A549 (cell line): ENCODE data around the gene SH3RF3.

ENCODE experiments used
- ATOH8 ChIP-seq: fragments of 250-450 bp; sonication (Bioruptor Pico); IDR thresholded peaks from 2 replicates; pipeline ENCODE4 v1.5.0; 2020; ENCODE audit warnings: low read depth, mild to moderate bottlenecking, moderate library complexity
- CBX2 ChIP-seq: fragments of 200-600 bp; sonication (generic); IDR thresholded peaks from 2 replicates; pipeline ENCODE4 v1.6.1; 2016; ENCODE audit warnings: low read depth, mild to moderate bottlenecking, borderline replicate concordance
- CEBPB ChIP-seq, 2 experiments: fragments of >200 bp in 1 of 2; sonication (Bioruptor Twin) in 1 of 2; formaldehyde crosslinking in 1 of 2; IDR thresholded peaks; 2 replicates each; pipeline ENCODE4 v1.6.1; 2012 to 2016
- CTCF ChIP-seq: fragments of >200 bp; sonication (Bioruptor Twin); formaldehyde crosslinking; IDR thresholded peaks from 3 replicates; pipeline ENCODE4 v1.5.1; 2016
- GATA3 ChIP-seq: IDR thresholded peaks from 2 replicates; pipeline ENCODE4 v1.6.1; 2012; ENCODE audit warnings: borderline replicate concordance
- POLR2A ChIP-seq: IDR thresholded peaks from 2 replicates; pipeline ENCODE4 v1.6.1; 2012; ENCODE audit warnings: mild to moderate bottlenecking, low read length
- RAD21 ChIP-seq, 2 experiments: fragments of >200 bp in 1 of 2; sonication (Bioruptor Twin) in 1 of 2; formaldehyde crosslinking in 1 of 2; IDR thresholded peaks in 1 of 2; conservative IDR thresholded peaks in 1 of 2; 2 replicates in 1 of 2; 3 replicates in 1 of 2; pipeline ENCODE4 v1.6.1; 2012 to 2018; ENCODE audit warnings: inconsistent platforms in 1 of 2
- TF ChIP-seq, protein P1 (sequence below): fragments of 250-450 bp; sonication (Bioruptor Pico); IDR thresholded peaks from 2 replicates; pipeline ENCODE4 v1.5.0; 2021; ENCODE audit warnings: mild to moderate bottlenecking, moderate library complexity, borderline replicate concordance

- TF ChIP-seq CBX2, result no peak
- TF ChIP-seq CTCF, result no peak
- no peak for TF ChIP-seq GATA3
- TF ChIP-seq, protein P1, sequence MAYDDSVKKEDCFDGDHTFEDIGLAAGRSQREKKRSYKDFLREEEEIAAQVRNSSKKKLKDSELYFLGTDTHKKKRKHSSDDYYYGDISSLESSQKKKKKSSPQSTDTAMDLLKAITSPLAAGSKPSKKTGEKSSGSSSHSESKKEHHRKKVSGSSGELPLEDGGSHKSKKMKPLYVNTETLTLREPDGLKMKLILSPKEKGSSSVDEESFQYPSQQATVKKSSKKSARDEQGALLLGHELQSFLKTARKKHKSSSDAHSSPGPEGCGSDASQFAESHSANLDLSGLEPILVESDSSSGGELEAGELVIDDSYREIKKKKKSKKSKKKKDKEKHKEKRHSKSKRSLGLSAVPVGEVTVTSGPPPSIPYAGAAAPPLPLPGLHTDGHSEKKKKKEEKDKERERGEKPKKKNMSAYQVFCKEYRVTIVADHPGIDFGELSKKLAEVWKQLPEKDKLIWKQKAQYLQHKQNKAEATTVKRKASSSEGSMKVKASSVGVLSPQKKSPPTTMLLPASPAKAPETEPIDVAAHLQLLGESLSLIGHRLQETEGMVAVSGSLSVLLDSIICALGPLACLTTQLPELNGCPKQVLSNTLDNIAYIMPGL (CRISPR knock-in tag), result no peak
- TF ChIP-seq POLR2A, result no peak
- TF ChIP-seq ATOH8 (CRISPR knock-in tag), result no peak
- no peak for TF ChIP-seq CEBPB (IDR thresholded peaks at IDR 0.05)
- TF ChIP-seq RAD21 (conservative IDR thresholded peaks at IDR 0.05 in 1 of 2, IDR thresholded peaks at IDR 0.05 in 1 of 2), result no peak
Observed at GRCh38 chr2:109527079-109527478, 398.1 kb downstream of the SH3RF3 start.
